Pons (tissue), 1 donor: ENCODE results near the gene ABHD16A.

ENCODE experiments used
- DNase-seq: peaks from one replicate; pipeline ENCODE4 v3.0.0-alpha.2; 2016; ENCODE audit warnings: low spot score

The ABHD16A gene

GRCh38 chr6:31662124-31662723 is 40.9 kb downstream of the ABHD16A start:
- no peak for DNase-seq

- DNase-seq: no peak
These were observed 41.6 kb downstream of the ABHD16A start for GRCh38 chr6:31661262-31662123.

GRCh38 chr6:31660381-31661261 is 42.5 kb downstream of the ABHD16A start, which contains the start of gene C6orf47:
TSS of gene C6orf47 (minus strand) at chr6:31660778. CDS start at chr6:31659947, 831 bp downstream.
- peak; percentile 66 for DNase-seq

- DNase-seq: peak; percentile 22
These were observed 43.3 kb downstream of the ABHD16A start for GRCh38 chr6:31659649-31660380.

- no peak for DNase-seq
These were observed 44.0 kb downstream of the ABHD16A start for GRCh38 chr6:31658983-31659648.

- DNase-seq: no peak
These were observed 44.9 kb downstream of the ABHD16A start for GRCh38 chr6:31658158-31658688.

GRCh38 chr6:31657406-31658157 is 45.5 kb downstream of the ABHD16A start:
- DNase-seq: no peak

- no peak for DNase-seq
These were observed 47.5 kb downstream of the ABHD16A start, which contains the start of gene APOM for GRCh38 chr6:31655349-31656237. TSS of gene APOM (plus strand) at chr6:31655894. CDS start at chr6:31655967, 73 bp downstream.

- no peak for DNase-seq
These were observed 48.4 kb downstream of the ABHD16A start for GRCh38 chr6:31654574-31655348.

- DNase-seq: peak; percentile 95
These were observed 50.0 kb downstream of the ABHD16A start for GRCh38 chr6:31652925-31653724.

GRCh38 chr6:31651602-31652191 is 51.4 kb downstream of the ABHD16A start:
- DNase-seq: peak; percentile 66

GRCh38 chr6:31645325-31645724 is 57.8 kb downstream of the ABHD16A start:
- DNase-seq: no peak

- DNase-seq: no peak
These were observed 59.2 kb downstream of the ABHD16A start for GRCh38 chr6:31643818-31644454.

GRCh38 chr6:31642798-31643570 is 60.1 kb downstream of the ABHD16A start:
- no peak for DNase-seq

GRCh38 chr6:31641370-31641769 is 61.8 kb downstream of the ABHD16A start:
- DNase-seq: no peak

- no peak for DNase-seq
These were observed 62.5 kb downstream of the ABHD16A start for GRCh38 chr6:31640612-31641011.
